Kidney (tissue), 14 donors: ENCODE measurements around the gene ANXA4. TPM values are rescaled to one million over a fixed set of nuclear protein-coding genes. Genes with fewer than 3 reads are reported as not detected.

Source experiments
- DNase-seq, 5 donors: peaks; one replicate each; pipeline ENCODE4 v3.0.0-alpha.2; 2013 to 2020
- FAIRE-seq: peaks from 2 replicates; lab custom pipeline; 2012; peaks lifted over from hg19 to GRCh38; lab: Jason Lieb, UNC
- H3K27ac ChIP-seq, 2 donors: one replicate each; pipeline ENCODE4 v1.7.0; 2013; ENCODE audit warnings: low read depth in 2 of 2, low read length in 2 of 2, inconsistent platforms in 1 of 2
- H3K27me3 ChIP-seq: one replicate; pipeline ENCODE4 v1.7.1; 2013; ENCODE audit warnings: low read length, inconsistent platforms; ENCODE audit not compliant: control insufficient read depth, insufficient read depth
- H3K36me3 ChIP-seq, 3 donors: one replicate each; pipeline versions ENCODE4 v1.7.0 to v1.7.1; 2013; ENCODE audit warnings: low read length in 3 of 3, control low read depth in 1 of 3, inconsistent platforms in 1 of 3; ENCODE audit not compliant: insufficient read depth in 3 of 3, control insufficient read depth in 2 of 3
- H3K4me1 ChIP-seq, 3 donors: one replicate each; pipeline versions ENCODE4 v1.7.0 to v1.7.1; 2013; ENCODE audit warnings: low read length in 3 of 3, inconsistent platforms in 1 of 3, low read depth in 1 of 3; ENCODE audit not compliant: control insufficient read depth in 2 of 3, insufficient read depth in 2 of 3
- H3K4me3 ChIP-seq, 3 donors: one replicate each; pipeline versions ENCODE4 v1.7.0 to v1.8.1; 2013; ENCODE audit warnings: low read length in 3 of 3, control low read depth in 1 of 3, inconsistent platforms in 1 of 3
- H3K9ac ChIP-seq, 3 donors: one replicate each; pipeline versions ENCODE4 v1.7.0 to v1.7.1; 2013; ENCODE audit warnings: low read length in 3 of 3, control low read depth in 1 of 3, inconsistent platforms in 1 of 3
- H3K9me3 ChIP-seq, 3 donors: one replicate each; pipeline versions ENCODE4 v1.7.0 to v1.7.1; 2013; ENCODE audit warnings: low read length in 3 of 3, control low read depth in 1 of 3, inconsistent platforms in 1 of 3; ENCODE audit not compliant: control insufficient read depth in 2 of 3, insufficient read depth in 1 of 3
- CTCF ChIP-seq: IDR thresholded peaks from 3 replicates; pipeline ENCODE4 v1.5.1; 2012; ENCODE audit warnings: mild to moderate bottlenecking, moderate library complexity, borderline replicate concordance; ENCODE audit not compliant: insufficient read depth; ENCODE audit errors: extremely low read depth
- intact Hi-C: fragments of 100-400 bp; cut with DNase I; formaldehyde crosslinking; loops from one replicate; pipeline ENCODE4 v1.11.1; 2022
- polyA plus RNA-seq: library from polyadenylated mRNA; stranded (reverse); fragments of 350-450 nt; fragmentation: Illumina TruSeq; extraction: RNeasy Lipid Tissue Mini Kit (QIAGEN cat#74804); gene quantifications from one replicate; pipeline ENCODE4 v1.2.3, GENCODE V29; 2014; ENCODE audit warnings: low read depth, low replicate concordance; ENCODE audit not compliant: insufficient read depth
- total RNA-seq: library from RNA; stranded (reverse); fragmentation: NEBNext Ultra II Directional; extraction: Animal tissue kit (Norgen Biotek cat#: 25700); gene quantifications from one replicate; pipeline ENCODE4 v1.2.1, GENCODE V29; 2021
- donor health status: control.
- donor health status: control.
- donor health status: control.
- donor health status: control.
- donor health status: control.
- donor health status: DM: yes; HTN: yes; CAD: no.
- donor health status: Normal renal cell carcinoma (clear cell type).

Gene ANXA4
- total and polyA plus RNA-seq, 2 donors from 2014 or later, result 168 to 287 TPM

- TF ChIP-seq CTCF, result no peak
- H3K4me3 ChIP-seq, result no peak overlapping the region
- intact Hi-C loops, result no loop called here
- FAIRE-seq, result no peak
- peak in 1 of 5 donors; percentile 1 for DNase-seq
- H3K27me3 ChIP-seq, result no peaks in the 10 kb centered on the region
- H3K36me3 ChIP-seq, result no peaks in the 10 kb centered on the region
- no peaks in the 10 kb centered on the region for H3K9me3 ChIP-seq
- H3K9ac ChIP-seq, result no peak overlapping the region
- H3K27ac ChIP-seq, result no peak overlapping the region
- H3K4me1 ChIP-seq, result peaks cover 9 to 34% (median 20%) of the 10 kb centered on the region in 3 donors
Observed at GRCh38 chr2:69796174-69796573, 54.2 kb downstream of the ANXA4 start.

GRCh38 chr2:69797235-69797634 lies 55.3 kb downstream of the ANXA4 start:
- TF ChIP-seq CTCF, result no peak

GRCh38 chr2:69797836-69798289 lies 55.9 kb downstream of the ANXA4 start:
- peaks cover 9 to 23% (median 20%) of the 10 kb centered on the region in 3 donors for H3K4me1 ChIP-seq
- intact Hi-C loops, result no loop called here

More at GRCh38 chr2:69797235-69797634, 55.3 kb downstream of the ANXA4 start:
- Histone ChIP-seq H3K27me3 (no peaks in the 10 kb centered on the region), H3K4me3 (peak overlapping the region in 1 of 3 donors; percentile 80), H3K36me3 (no peaks in the 10 kb centered on the region), H3K9ac (peak overlapping the region in 1 of 3 donors; percentile 63), H3K4me1 (peaks cover 9 to 25% (median 20%) of the 10 kb centered on the region in 3 donors), H3K9me3 (no peaks in the 10 kb centered on the region), H3K27ac (peak overlapping the region in 1 of 2 donors; percentile 92)
- FAIRE-seq, result no peak
- peak in 1 of 5 donors; percentile 8 for DNase-seq
- intact Hi-C loops, result no loop called here

More at GRCh38 chr2:69797836-69798289, 55.9 kb downstream of the ANXA4 start:
- no peaks in the 10 kb centered on the region for H3K36me3 ChIP-seq
- no peak for TF ChIP-seq CTCF
- H3K9ac ChIP-seq, result peak overlapping the region in 2 of 3 donors; percentile 27 to 63
- H3K4me3 ChIP-seq, result peak overlapping the region in 1 of 3 donors; percentile 80
- no peaks in the 10 kb centered on the region for H3K27me3 ChIP-seq
- DNase-seq, result no peak
- H3K27ac ChIP-seq, result peak overlapping the region; percentile 69 to 92
- no peak for FAIRE-seq
- no peaks in the 10 kb centered on the region for H3K9me3 ChIP-seq
